ENCODE results near the gene FAM216B.

Gene FAM216B

GRCh38 chr13:42781352-42781751 lies at the start of gene FAM216B:
Gene FAM216B, plus strand, starts transcription at chr13:42781584. Its CDS starts 2,484 bp downstream, at chr13:42784068.
- no peak within 1 kb of the TSS for H3K9ac ChIP-seq (ENCODE audit: low read length in 5 of 5)
- H3K9me3 ChIP-seq (ENCODE audit: control insufficient read depth in 5 of 5, low read length in 5 of 5) = peaks cover 0 to 3% (median 0%) of the 10 kb centered on the region in 5 donors
- no peaks in the 10 kb centered on the region for H3K4me1 ChIP-seq (ENCODE audit: control insufficient read depth in 5 of 5, insufficient read depth in 5 of 5, low read length in 5 of 5)
- no peak within 1 kb of the TSS for H3K27ac ChIP-seq (ENCODE audit: low read depth, low read length)
- H3K27me3 ChIP-seq (ENCODE audit: control insufficient read depth in 5 of 5, insufficient read depth in 4 of 5, low read length in 5 of 5) = peaks cover 0 to 3% (median 0%) of the 10 kb centered on the region in 5 donors
- H3K36me3 ChIP-seq (ENCODE audit: control insufficient read depth in 5 of 5, insufficient read depth in 5 of 5, low read length in 5 of 5) = no peaks in the 10 kb centered on the region
- H3K4me3 ChIP-seq (ENCODE audit: low read depth in 1 of 5, low read length in 5 of 5) = no peak within 1 kb of the TSS

- no peaks in the 10 kb centered on the region for H3K36me3 ChIP-seq (ENCODE audit: control insufficient read depth in 5 of 5, insufficient read depth in 5 of 5, low read length in 5 of 5)
- no peak overlapping the region for H3K4me3 ChIP-seq (ENCODE audit: low read depth in 1 of 5, low read length in 5 of 5)
- no peak overlapping the region for H3K27ac ChIP-seq (ENCODE audit: low read depth, low read length)
- no peaks in the 10 kb centered on the region for H3K9me3 ChIP-seq (ENCODE audit: control insufficient read depth in 5 of 5, low read length in 5 of 5)
- H3K9ac ChIP-seq (ENCODE audit: low read length in 5 of 5) = no peak overlapping the region
- peaks cover 0 to 3% (median 0%) of the 10 kb centered on the region in 5 donors for H3K4me1 ChIP-seq (ENCODE audit: control insufficient read depth in 5 of 5, insufficient read depth in 5 of 5, low read length in 5 of 5)
- H3K27me3 ChIP-seq (ENCODE audit: control insufficient read depth in 5 of 5, insufficient read depth in 4 of 5, low read length in 5 of 5) = no peaks in the 10 kb centered on the region
Measured at GRCh38 chr13:42732073-42732472, 49.3 kb upstream of the FAM216B start.

GRCh38 chr13:42733046-42733445 lies 48.3 kb upstream of the FAM216B start:
- Histone ChIP-seq H3K27ac (ENCODE audit: low read depth, low read length) (no peak overlapping the region), H3K9ac (ENCODE audit: low read length in 5 of 5) (no peak overlapping the region), H3K27me3 (ENCODE audit: control insufficient read depth in 5 of 5, insufficient read depth in 4 of 5, low read length in 5 of 5) (no peaks in the 10 kb centered on the region), H3K4me1 (ENCODE audit: control insufficient read depth in 5 of 5, insufficient read depth in 5 of 5, low read length in 5 of 5) (peaks cover 0 to 3% (median 0%) of the 10 kb centered on the region in 5 donors), H3K36me3 (ENCODE audit: control insufficient read depth in 5 of 5, insufficient read depth in 5 of 5, low read length in 5 of 5) (no peaks in the 10 kb centered on the region), H3K4me3 (ENCODE audit: low read depth in 1 of 5, low read length in 5 of 5) (no peak overlapping the region), H3K9me3 (ENCODE audit: control insufficient read depth in 5 of 5, low read length in 5 of 5) (no peaks in the 10 kb centered on the region)

- Histone ChIP-seq H3K4me3 (ENCODE audit: low read depth in 1 of 5, low read length in 5 of 5) (no peak overlapping the region), H3K27ac (ENCODE audit: low read depth, low read length) (no peak overlapping the region), H3K9ac (ENCODE audit: low read length in 5 of 5) (no peak overlapping the region), H3K9me3 (ENCODE audit: control insufficient read depth in 5 of 5, low read length in 5 of 5) (no peaks in the 10 kb centered on the region), H3K36me3 (ENCODE audit: control insufficient read depth in 5 of 5, insufficient read depth in 5 of 5, low read length in 5 of 5) (no peaks in the 10 kb centered on the region), H3K27me3 (ENCODE audit: control insufficient read depth in 5 of 5, insufficient read depth in 4 of 5, low read length in 5 of 5) (no peaks in the 10 kb centered on the region), H3K4me1 (ENCODE audit: control insufficient read depth in 5 of 5, insufficient read depth in 5 of 5, low read length in 5 of 5) (no peaks in the 10 kb centered on the region)
Measured at GRCh38 chr13:42735010-42735409, 46.4 kb upstream of the FAM216B start.

- no peak overlapping the region for H3K9ac ChIP-seq (ENCODE audit: low read length in 5 of 5)
- no peaks in the 10 kb centered on the region for H3K36me3 ChIP-seq (ENCODE audit: control insufficient read depth in 5 of 5, insufficient read depth in 5 of 5, low read length in 5 of 5)
- H3K4me3 ChIP-seq (ENCODE audit: low read depth in 1 of 5, low read length in 5 of 5) = no peak overlapping the region
- H3K27me3 ChIP-seq (ENCODE audit: control insufficient read depth in 5 of 5, insufficient read depth in 4 of 5, low read length in 5 of 5) = no peaks in the 10 kb centered on the region
- H3K27ac ChIP-seq (ENCODE audit: low read depth, low read length) = no peak overlapping the region
- H3K4me1 ChIP-seq (ENCODE audit: control insufficient read depth in 5 of 5, insufficient read depth in 5 of 5, low read length in 5 of 5) = no peaks in the 10 kb centered on the region
- H3K9me3 ChIP-seq (ENCODE audit: control insufficient read depth in 5 of 5, low read length in 5 of 5) = no peaks in the 10 kb centered on the region
Measured at GRCh38 chr13:42740753-42741152, 40.6 kb upstream of the FAM216B start.

- H3K9me3 ChIP-seq (ENCODE audit: control insufficient read depth in 5 of 5, low read length in 5 of 5) = no peaks in the 10 kb centered on the region
- no peak overlapping the region for H3K9ac ChIP-seq (ENCODE audit: low read length in 5 of 5)
- H3K36me3 ChIP-seq (ENCODE audit: control insufficient read depth in 5 of 5, insufficient read depth in 5 of 5, low read length in 5 of 5) = no peaks in the 10 kb centered on the region
- H3K27ac ChIP-seq (ENCODE audit: low read depth, low read length) = no peak overlapping the region
- H3K27me3 ChIP-seq (ENCODE audit: control insufficient read depth in 5 of 5, insufficient read depth in 4 of 5, low read length in 5 of 5) = no peaks in the 10 kb centered on the region
- no peaks in the 10 kb centered on the region for H3K4me1 ChIP-seq (ENCODE audit: control insufficient read depth in 5 of 5, insufficient read depth in 5 of 5, low read length in 5 of 5)
- H3K4me3 ChIP-seq (ENCODE audit: low read depth in 1 of 5, low read length in 5 of 5) = no peak overlapping the region
Measured at GRCh38 chr13:42741914-42742313, 39.5 kb upstream of the FAM216B start.

GRCh38 chr13:42745655-42746054 lies 35.7 kb upstream of the FAM216B start:
- Histone ChIP-seq H3K27me3 (ENCODE audit: control insufficient read depth in 5 of 5, insufficient read depth in 4 of 5, low read length in 5 of 5) (no peaks in the 10 kb centered on the region), H3K36me3 (ENCODE audit: control insufficient read depth in 5 of 5, insufficient read depth in 5 of 5, low read length in 5 of 5) (no peaks in the 10 kb centered on the region), H3K9me3 (ENCODE audit: control insufficient read depth in 5 of 5, low read length in 5 of 5) (no peaks in the 10 kb centered on the region), H3K9ac (ENCODE audit: low read length in 5 of 5) (no peak overlapping the region), H3K4me3 (ENCODE audit: low read depth in 1 of 5, low read length in 5 of 5) (no peak overlapping the region), H3K4me1 (ENCODE audit: control insufficient read depth in 5 of 5, insufficient read depth in 5 of 5, low read length in 5 of 5) (peaks cover 0 to 3% (median 1%) of the 10 kb centered on the region in 5 donors), H3K27ac (ENCODE audit: low read depth, low read length) (no peak overlapping the region)

- H3K27ac ChIP-seq (ENCODE audit: low read depth, low read length) = no peak overlapping the region
- no peaks in the 10 kb centered on the region for H3K27me3 ChIP-seq (ENCODE audit: control insufficient read depth in 5 of 5, insufficient read depth in 4 of 5, low read length in 5 of 5)
- H3K4me1 ChIP-seq (ENCODE audit: control insufficient read depth in 5 of 5, insufficient read depth in 5 of 5, low read length in 5 of 5) = peaks cover 0 to 7% (median 7%) of the 10 kb centered on the region in 5 donors
Measured at GRCh38 chr13:42746866-42747265, 34.5 kb upstream of the FAM216B start.

GRCh38 chr13:42747399-42747873 lies 33.9 kb upstream of the FAM216B start:
- H3K27me3 ChIP-seq (ENCODE audit: control insufficient read depth in 5 of 5, insufficient read depth in 4 of 5, low read length in 5 of 5) = no peaks in the 10 kb centered on the region

More at GRCh38 chr13:42746866-42747265, 34.5 kb upstream of the FAM216B start:
- Histone ChIP-seq H3K9ac (ENCODE audit: low read length in 5 of 5) (no peak overlapping the region), H3K9me3 (ENCODE audit: control insufficient read depth in 5 of 5, low read length in 5 of 5) (no peaks in the 10 kb centered on the region), H3K36me3 (ENCODE audit: control insufficient read depth in 5 of 5, insufficient read depth in 5 of 5, low read length in 5 of 5) (no peaks in the 10 kb centered on the region), H3K4me3 (ENCODE audit: low read depth in 1 of 5, low read length in 5 of 5) (no peak overlapping the region)

GRCh38 chr13:42750794-42751193 lies 30.6 kb upstream of the FAM216B start:
- H3K9ac ChIP-seq (ENCODE audit: low read length in 5 of 5) = no peak overlapping the region
- H3K36me3 ChIP-seq (ENCODE audit: control insufficient read depth in 5 of 5, insufficient read depth in 5 of 5, low read length in 5 of 5) = no peaks in the 10 kb centered on the region
- H3K9me3 ChIP-seq (ENCODE audit: control insufficient read depth in 5 of 5, low read length in 5 of 5) = no peaks in the 10 kb centered on the region
- peaks cover 0 to 7% (median 7%) of the 10 kb centered on the region in 5 donors for H3K4me1 ChIP-seq (ENCODE audit: control insufficient read depth in 5 of 5, insufficient read depth in 5 of 5, low read length in 5 of 5)
- no peaks in the 10 kb centered on the region for H3K27me3 ChIP-seq (ENCODE audit: control insufficient read depth in 5 of 5, insufficient read depth in 4 of 5, low read length in 5 of 5)
- H3K4me3 ChIP-seq (ENCODE audit: low read depth in 1 of 5, low read length in 5 of 5) = no peak overlapping the region
- no peak overlapping the region for H3K27ac ChIP-seq (ENCODE audit: low read depth, low read length)

More at GRCh38 chr13:42747399-42747873, 33.9 kb upstream of the FAM216B start:
- no peak overlapping the region for H3K27ac ChIP-seq (ENCODE audit: low read depth, low read length)
- H3K9me3 ChIP-seq (ENCODE audit: control insufficient read depth in 5 of 5, low read length in 5 of 5) = no peaks in the 10 kb centered on the region
- no peaks in the 10 kb centered on the region for H3K36me3 ChIP-seq (ENCODE audit: control insufficient read depth in 5 of 5, insufficient read depth in 5 of 5, low read length in 5 of 5)
- peaks cover 0 to 7% (median 7%) of the 10 kb centered on the region in 5 donors for H3K4me1 ChIP-seq (ENCODE audit: control insufficient read depth in 5 of 5, insufficient read depth in 5 of 5, low read length in 5 of 5)
- H3K4me3 ChIP-seq (ENCODE audit: low read depth in 1 of 5, low read length in 5 of 5) = no peak overlapping the region
- no peak overlapping the region for H3K9ac ChIP-seq (ENCODE audit: low read length in 5 of 5)

Measured in subcutaneous abdominal adipose tissue (tissue), 5 donors.